HCT116 (cell line): ENCODE results near the gene CERS2. TPM values are rescaled to one million over a fixed set of nuclear protein-coding genes. Genes with fewer than 3 reads are reported as not detected.

Experiments used
- ATAC-seq: fragments of 200-7000 bp; cut with Tn5 transposase; 2 replicates; pipeline ENCODE4 v1.9.1; 2020; ENCODE audit warnings: mild to moderate bottlenecking, moderate library complexity
- BruUV-seq: library from RNA; stranded (reverse); fragments of 400-500 nt; replicated peaks from 2 replicates; lab custom pipeline; 2021; lab: Mats Ljungman, UMichigan
- CTCF ChIA-PET: fragments of 300-600 bp; sonication (Branson Sonifier 250); formaldehyde crosslinking; loops from one replicate; lab custom pipeline; 2021; ENCODE audit warnings: antibody characterized with exemption; lab: Charles Lee
- POLR2A ChIA-PET: fragments of 300-600, 350-600 bp; sonication (Branson Sonifier 250); formaldehyde crosslinking; loops from one replicate; lab custom pipeline; 2021; ENCODE audit warnings: antibody characterized with exemption; lab: Charles Lee
- RAD21 ChIA-PET, 2 experiments: fragments of 300-600 bp; sonication (Branson Sonifier 250); formaldehyde crosslinking; loops; one replicate each; lab custom pipeline; 2023; ENCODE audit warnings: low total read pairs in 2 of 2; ENCODE audit not compliant: uncharacterized antibody in 2 of 2, unreplicated experiment in 2 of 2, low non-redundant PET in 1 of 2; lab: Charles Lee
- DNase-seq: peaks from one replicate; pipeline ENCODE4 v3.0.0-alpha.2; 2010; ENCODE audit warnings: low read depth, low spot score
- H2AFZ ChIP-seq: fragments of 200-600 bp; shearing (Covaris generic), sonication (generic); 2 replicates; pipeline ENCODE4 v1.6.1; 2017; ENCODE audit warnings: low read depth, mixed run types, mixed read lengths, antibody characterized with exemption, low read length; ENCODE audit not compliant: poor library complexity, severe bottlenecking
- H3K27ac ChIP-seq: 2 replicates; pipeline ENCODE4 v1.5.1; 2012; ENCODE audit warnings: low read depth, low read length
- H3K27me3 ChIP-seq: fragments of 200-600 bp; sonication (generic); 2 replicates; pipeline ENCODE4 v1.6.1; 2016; ENCODE audit warnings: mixed run types, low read length, mixed read lengths; ENCODE audit not compliant: insufficient read depth
- H3K36me3 ChIP-seq, 2 experiments: fragments of 200-500 bp in 1 of 2; fragments of 200-600 bp in 1 of 2; sonication (Bioruptor generic) in 1 of 2; sonication (generic) in 1 of 2; 2 replicates each; pipeline versions ENCODE4 v1.5.1 to v1.6.1; 2014 to 2016; ENCODE audit warnings: low read length in 2 of 2, inconsistent platforms in 1 of 2, mixed read lengths in 1 of 2, mixed run types in 1 of 2; ENCODE audit not compliant: insufficient read depth in 2 of 2, control insufficient read depth in 1 of 2
- H3K4me1 ChIP-seq, 2 experiments: fragments of 200-600 bp in 1 of 2; sonication (generic) in 1 of 2; 2 replicates each; pipeline versions ENCODE4 v1.5.1 to v1.6.1; 2012 to 2017; ENCODE audit warnings: low read length in 2 of 2, inconsistent platforms in 1 of 2, mild to moderate bottlenecking in 1 of 2, mixed read lengths in 1 of 2, mixed run types in 1 of 2, moderate library complexity in 1 of 2; ENCODE audit not compliant: insufficient read depth in 2 of 2, control insufficient read depth in 1 of 2
- H3K4me2 ChIP-seq: fragments of 200-600 bp; sonication (generic); 2 replicates; pipeline ENCODE4 v1.6.1; 2017; ENCODE audit warnings: mixed run types, low read length, mixed read lengths
- H3K4me3 ChIP-seq, 2 experiments: fragments of 200-600 bp in 1 of 2; sonication (generic) in 1 of 2; replicated peaks in 1 of 2; 2 replicates each; pipeline ENCODE4 v1.5.1; 2011 to 2016; ENCODE audit warnings: low read length in 2 of 2, control low read depth in 1 of 2, low read depth in 1 of 2, mild to moderate bottlenecking in 1 of 2, mixed read lengths in 1 of 2, mixed run types in 1 of 2
- H3K79me2 ChIP-seq: fragments of 200-600 bp; sonication (generic); 2 replicates; pipeline ENCODE4 v1.6.1; 2017; ENCODE audit warnings: mild to moderate bottlenecking, mixed run types, low read length, moderate library complexity, mixed read lengths; ENCODE audit not compliant: insufficient read depth
- H3K9ac ChIP-seq: fragments of 200-600 bp; sonication (generic); 2 replicates; pipeline ENCODE4 v1.6.1; 2016; ENCODE audit warnings: low read length, mixed read lengths
- H3K9me2 ChIP-seq: fragments of 200-600 bp; sonication (generic), shearing (Covaris generic); 2 replicates; pipeline ENCODE4 v1.6.1; 2017; ENCODE audit warnings: mixed run types, mild to moderate bottlenecking, moderate library complexity; ENCODE audit not compliant: insufficient read depth
- H3K9me3 ChIP-seq, 2 experiments: fragments of 200-500 bp in 1 of 2; fragments of 200-600 bp in 1 of 2; sonication (Bioruptor generic) in 1 of 2; sonication (generic) in 1 of 2; 2 replicates each; pipeline ENCODE4 v1.6.1; 2014 to 2017; ENCODE audit warnings: low read length in 2 of 2, mixed read lengths in 2 of 2, inconsistent platforms in 1 of 2, low read depth in 1 of 2, mild to moderate bottlenecking in 1 of 2, mixed run types in 1 of 2, moderate library complexity in 1 of 2; ENCODE audit not compliant: control insufficient read depth in 1 of 2, insufficient read depth in 1 of 2
- H4K20me1 ChIP-seq: fragments of 200-600 bp; sonication (generic), shearing (Covaris generic); 2 replicates; pipeline ENCODE4 v1.6.1; 2017; ENCODE audit warnings: mixed run types, mild to moderate bottlenecking, moderate library complexity; ENCODE audit not compliant: insufficient read depth
- ATF3 ChIP-seq: IDR thresholded peaks from 2 replicates; pipeline ENCODE4 v1.6.1; 2012
- CEBPB ChIP-seq: IDR thresholded peaks from 2 replicates; pipeline ENCODE4 v1.6.1; 2012; ENCODE audit warnings: low read depth
- CTCF ChIP-seq, 3 experiments: fragments of 200-600 bp in 1 of 3; sonication (generic) in 1 of 3; IDR thresholded peaks in 2 of 3; conservative IDR thresholded peaks in 1 of 3; 2 replicates each; pipeline ENCODE4 v1.5.1; 2012 to 2017; ENCODE audit warnings: low read depth in 2 of 3, low read length in 2 of 3, antibody characterized with exemption in 1 of 3, borderline replicate concordance in 1 of 3, control low read depth in 1 of 3, mild to moderate bottlenecking in 1 of 3, mixed read lengths in 1 of 3, mixed run types in 1 of 3, moderate library complexity in 1 of 3; ENCODE audit not compliant: insufficient read depth in 1 of 3
- ELF1 ChIP-seq: IDR thresholded peaks from 2 replicates; pipeline ENCODE4 v1.6.1; 2012; ENCODE audit warnings: low read depth, borderline replicate concordance
- EZH2phosphoT487 ChIP-seq: fragments of 200-600 bp; IDR thresholded peaks from 2 replicates; pipeline ENCODE4 v1.6.1; 2018; ENCODE audit warnings: antibody characterized with exemption, borderline replicate concordance
- POLR2A ChIP-seq: IDR thresholded peaks from 2 replicates; pipeline ENCODE4 v1.7.0; 2011; ENCODE audit warnings: borderline replicate concordance; ENCODE audit not compliant: insufficient read depth, insufficient read length; ENCODE audit errors: extremely low read depth
- POLR2AphosphoS5 ChIP-seq: IDR thresholded peaks from 2 replicates; pipeline ENCODE4 v1.6.1; 2011; ENCODE audit warnings: mild to moderate bottlenecking, low read depth, low read length, moderate library complexity
- SIN3A ChIP-seq: IDR thresholded peaks from 2 replicates; pipeline ENCODE4 v1.6.1; 2012; ENCODE audit warnings: low read depth
- SP1 ChIP-seq: IDR thresholded peaks from 2 replicates; pipeline ENCODE4 v1.6.1; 2012; ENCODE audit warnings: low read depth
- SRF ChIP-seq: IDR thresholded peaks from 2 replicates; pipeline ENCODE4 v1.6.1; 2012; ENCODE audit warnings: low read depth
- TCF7L2 ChIP-seq: IDR thresholded peaks from 2 replicates; pipeline ENCODE4 v1.7.0; 2011; ENCODE audit warnings: borderline replicate concordance, inconsistent platforms; ENCODE audit not compliant: insufficient read depth, insufficient read length; ENCODE audit errors: extremely low read depth
- YY1 ChIP-seq: IDR thresholded peaks from 2 replicates; pipeline ENCODE4 v1.6.1; 2011; ENCODE audit warnings: low read length, low read depth, moderate library complexity, mild to moderate bottlenecking; ENCODE audit not compliant: insufficient replicate concordance; ENCODE audit errors: extremely low read depth
- ZBTB33 ChIP-seq: IDR thresholded peaks from 2 replicates; pipeline ENCODE4 v1.6.1; 2011; ENCODE audit warnings: mild to moderate bottlenecking, low read length, moderate library complexity; ENCODE audit not compliant: insufficient replicate concordance; ENCODE audit errors: extremely low read depth
- ZFX ChIP-seq: fragments of 450-650 bp; IDR thresholded peaks from 2 replicates; pipeline ENCODE4 v1.6.1; 2017
- ZNF274 ChIP-seq: fragments of 200-500 bp; sonication (Bioruptor generic); IDR thresholded peaks from 2 replicates; pipeline ENCODE4 v1.6.1; 2014; ENCODE audit warnings: mild to moderate bottlenecking, low read depth, low read length, inconsistent platforms
- intact Hi-C: fragments of 100-400 bp; cut with micrococcal nuclease; formaldehyde crosslinking; loops from 2 replicates; pipeline ENCODE4 v1.10.0; 2022
- total RNA-seq: library from RNA; stranded (reverse); gene quantifications from one replicate; pipeline ENCODE4 v1.2.1, GENCODE V29; 2021; ENCODE audit not compliant: unreplicated experiment

The CERS2 gene
- total RNA-seq, 1 experiment from 2014 or later = 218 TPM

- Histone ChIP-seq H2AFZ (no peak overlapping the region), H3K9me3 (no peaks in the 10 kb centered on the region), H3K36me3 (peaks cover 46 to 66% of the 10 kb centered on the region in 2 experiments), H3K79me2 (no peaks in the 10 kb centered on the region; the same call in 1 of the 2 replicates), H3K4me2 (no peak overlapping the region), H4K20me1 (no peaks in the 10 kb centered on the region), H3K4me3 (no peak overlapping the region), H3K4me1 (no peaks in the 10 kb centered on the region), H3K9me2 (no peaks in the 10 kb centered on the region), H3K9ac (no peak overlapping the region), H3K27me3 (no peaks in the 10 kb centered on the region), H3K27ac (no peak overlapping the region)
- ChIA-PET RAD21 (no interaction called here), POLR2A (interaction anchor here (1.1 kb wide), 1 partner anchor 15 kb away, joined by 3 read pairs; no protein-coding TSS in a partner anchor), CTCF (no interaction called here)
- intact Hi-C loops = no loop called here
- BruUV-seq = no TSS peak
- no peak for ATAC-seq
- no peak for DNase-seq
- no peak for TF ChIP-seq ZFX
- TF ChIP-seq ELF1 = no peak
- TF ChIP-seq EZH2phosphoT487 = no peak
- TF ChIP-seq CEBPB = no peak
- TF ChIP-seq SP1 = no peak
- TF ChIP-seq POLR2AphosphoS5 = no peak
- TF ChIP-seq SIN3A = no peak
- no peak for TF ChIP-seq ATF3
- no peak for TF ChIP-seq POLR2A
- no peak for TF ChIP-seq CTCF (IDR thresholded peaks at IDR 0.05 in 2 of 3, conservative IDR thresholded peaks at IDR 0.05 in 1 of 3; ENCODE audit: borderline replicate concordance in 1 of 3, insufficient read depth in 1 of 3, low read depth in 2 of 3, low read length in 2 of 3)
- TF ChIP-seq TCF7L2 = no peak
- TF ChIP-seq YY1 = no peak
- no peak for TF ChIP-seq ZNF274
- TF ChIP-seq ZBTB33 = no peak
- no peak for TF ChIP-seq SRF
These were observed 12.9 kb downstream of the CERS2 start for GRCh38 chr1:150961756-150962155.
